Measurements from ENCODE around the gene SH3RF3. TPM values are rescaled to one million over a fixed set of nuclear protein-coding genes. Genes with fewer than 3 reads are reported as not detected.

The SH3RF3 gene
- total RNA-seq, 2 experiments from 2014 or later = 1.9 to 2.3 TPM

DNA sequence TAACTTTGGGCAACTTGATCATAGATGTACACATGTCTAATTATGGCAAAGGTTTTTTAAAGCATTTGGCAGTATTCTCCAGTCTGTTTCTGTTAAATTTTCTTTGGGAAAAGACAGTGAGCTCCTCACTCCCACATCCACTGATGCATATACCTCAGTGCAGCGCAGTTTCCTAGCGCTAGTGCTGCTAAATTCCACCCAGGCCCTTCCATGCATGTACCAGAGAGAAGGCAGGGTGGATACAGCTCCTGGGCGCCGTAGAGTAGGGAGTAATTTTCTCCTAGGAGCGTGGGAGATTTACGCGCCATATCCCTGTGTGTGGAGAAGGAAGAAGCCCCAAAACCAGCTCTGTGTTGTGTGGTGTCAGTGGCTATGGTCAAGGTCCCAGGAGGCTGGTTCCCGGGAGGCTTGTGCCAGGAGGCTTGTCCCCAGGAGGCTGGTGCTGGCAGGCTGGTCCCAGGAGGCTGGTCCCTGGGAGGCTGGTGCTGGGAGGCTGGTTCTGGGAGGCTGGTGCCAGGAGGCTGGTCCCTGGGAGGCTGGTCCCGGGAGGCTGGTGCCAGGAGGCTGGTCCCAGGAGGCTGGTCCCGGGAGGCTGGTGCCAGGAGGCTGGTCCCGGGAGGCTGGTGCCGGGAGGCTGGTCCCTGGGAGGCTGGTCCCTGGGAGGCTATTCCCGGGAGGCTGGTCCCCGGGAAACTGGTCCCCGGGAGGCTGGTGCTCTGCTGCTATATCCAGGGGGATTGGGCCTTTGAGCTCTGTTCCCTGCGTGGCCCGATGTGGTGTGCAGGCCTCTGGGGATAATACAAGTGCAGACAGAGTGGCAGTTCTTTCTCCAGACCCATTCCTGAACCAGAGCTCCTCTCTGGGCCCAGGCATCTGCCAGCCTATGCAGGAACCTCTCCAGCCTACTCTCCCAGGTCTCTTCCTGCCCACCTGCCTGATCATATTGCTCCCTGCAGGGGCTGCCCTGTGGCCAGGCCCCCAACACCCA is 323.6 kb downstream of the SH3RF3 start:
- TF ChIP-seq, protein P1, sequence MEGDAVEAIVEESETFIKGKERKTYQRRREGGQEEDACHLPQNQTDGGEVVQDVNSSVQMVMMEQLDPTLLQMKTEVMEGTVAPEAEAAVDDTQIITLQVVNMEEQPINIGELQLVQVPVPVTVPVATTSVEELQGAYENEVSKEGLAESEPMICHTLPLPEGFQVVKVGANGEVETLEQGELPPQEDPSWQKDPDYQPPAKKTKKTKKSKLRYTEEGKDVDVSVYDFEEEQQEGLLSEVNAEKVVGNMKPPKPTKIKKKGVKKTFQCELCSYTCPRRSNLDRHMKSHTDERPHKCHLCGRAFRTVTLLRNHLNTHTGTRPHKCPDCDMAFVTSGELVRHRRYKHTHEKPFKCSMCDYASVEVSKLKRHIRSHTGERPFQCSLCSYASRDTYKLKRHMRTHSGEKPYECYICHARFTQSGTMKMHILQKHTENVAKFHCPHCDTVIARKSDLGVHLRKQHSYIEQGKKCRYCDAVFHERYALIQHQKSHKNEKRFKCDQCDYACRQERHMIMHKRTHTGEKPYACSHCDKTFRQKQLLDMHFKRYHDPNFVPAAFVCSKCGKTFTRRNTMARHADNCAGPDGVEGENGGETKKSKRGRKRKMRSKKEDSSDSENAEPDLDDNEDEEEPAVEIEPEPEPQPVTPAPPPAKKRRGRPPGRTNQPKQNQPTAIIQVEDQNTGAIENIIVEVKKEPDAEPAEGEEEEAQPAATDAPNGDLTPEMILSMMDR (IDR thresholded peaks at IDR 0.05) = no peak
- no peaks in the 10 kb centered on the region for H3K27me3 Mint-ChIP-seq
- peaks cover 8% of the 10 kb centered on the region for H3K4me1 Mint-ChIP-seq (ENCODE audit: low read depth)
- DNase-seq = no peak
- H3K36me3 Mint-ChIP-seq (ENCODE audit: low read depth) = no peaks in the 10 kb centered on the region
- intact Hi-C loops (cut with micrococcal nuclease) = no loop called here
- ATAC-seq = no peak
- POLR2A ChIA-PET = no interaction called here
- H3K9me3 Mint-ChIP-seq = no peaks in the 10 kb centered on the region
- no peak overlapping the region for H3K4me3 Mint-ChIP-seq
- no peak overlapping the region for H3K27ac Mint-ChIP-seq
- CTCF ChIA-PET = no interaction called here

DNA sequence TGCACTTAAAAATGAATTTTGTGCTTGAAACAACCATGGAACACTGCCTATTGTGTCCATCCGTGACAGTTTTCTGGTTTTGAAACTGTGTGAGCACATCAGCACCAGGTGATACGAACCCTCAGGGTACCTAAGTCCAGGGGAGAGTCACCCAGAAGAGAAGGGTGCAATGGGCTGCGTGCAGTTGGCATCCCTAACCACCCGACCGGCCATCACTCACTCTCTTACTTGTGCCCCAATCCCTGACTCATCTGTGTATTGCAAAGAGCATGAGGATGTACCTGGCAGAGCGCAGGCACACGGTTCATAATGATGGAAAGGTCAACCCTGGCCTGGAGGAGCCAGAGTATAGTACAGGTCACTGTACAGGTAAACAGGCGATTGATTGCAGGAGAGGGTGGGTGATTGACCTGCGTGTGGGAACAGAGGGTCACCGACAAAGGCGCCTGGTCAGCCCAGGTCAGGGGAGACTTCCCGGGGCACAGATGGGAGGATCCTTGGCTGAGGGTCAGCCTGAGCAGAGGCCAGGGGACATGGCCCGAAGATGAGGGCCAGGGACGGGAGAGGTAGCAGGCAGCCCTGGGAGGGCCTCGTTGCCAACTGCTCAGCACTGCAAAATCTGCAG is 324.5 kb downstream of the SH3RF3 start:
- ATAC-seq (no peak), DNase-seq (no peak)
- ChIA-PET CTCF (no interaction called here), POLR2A (no interaction called here)
- intact Hi-C loops (cut with micrococcal nuclease) = no loop called here
- TF ChIP-seq, protein P1 (IDR thresholded peaks at IDR 0.05) = no peak
- Mint-ChIP-seq H3K27ac (no peak overlapping the region), H3K36me3 (ENCODE audit: low read depth) (no peaks in the 10 kb centered on the region), H3K9me3 (no peaks in the 10 kb centered on the region), H3K4me1 (ENCODE audit: low read depth) (peaks cover 8% of the 10 kb centered on the region), H3K4me3 (no peak overlapping the region), H3K27me3 (no peaks in the 10 kb centered on the region)

DNA sequence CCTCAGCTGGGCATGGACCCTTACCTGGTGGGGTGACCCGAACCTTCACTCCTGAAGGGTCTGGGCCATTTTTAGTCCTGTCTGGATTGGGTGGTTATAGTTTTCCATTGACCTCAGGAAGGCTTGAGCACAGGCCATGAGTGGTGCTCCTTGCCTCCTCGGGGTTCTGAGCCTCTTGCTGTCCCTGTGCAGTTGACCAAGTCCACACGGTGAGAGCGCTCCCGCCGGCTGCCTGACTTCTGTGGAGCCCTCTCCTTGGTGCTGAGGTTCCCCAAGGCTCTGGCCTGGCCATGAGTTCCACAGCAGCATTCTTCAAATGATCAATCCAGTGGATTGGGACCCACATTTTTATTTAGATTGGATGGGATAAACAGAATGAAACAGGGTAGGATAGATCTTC is 325.3 kb downstream of the SH3RF3 start:
- intact Hi-C loops (cut with micrococcal nuclease) = no loop called here
- DNase-seq (no peak), ATAC-seq (no peak)
- Mint-ChIP-seq H3K36me3 (ENCODE audit: low read depth) (no peaks in the 10 kb centered on the region), H3K9me3 (no peaks in the 10 kb centered on the region), H3K27me3 (no peaks in the 10 kb centered on the region), H3K27ac (no peak overlapping the region), H3K4me1 (ENCODE audit: low read depth) (peaks cover 8% of the 10 kb centered on the region), H3K4me3 (no peak overlapping the region)
- POLR2A ChIA-PET = no interaction called here
- TF ChIP-seq, protein P1 (IDR thresholded peaks at IDR 0.05) = no peak
- CTCF ChIA-PET = no interaction called here

DNA sequence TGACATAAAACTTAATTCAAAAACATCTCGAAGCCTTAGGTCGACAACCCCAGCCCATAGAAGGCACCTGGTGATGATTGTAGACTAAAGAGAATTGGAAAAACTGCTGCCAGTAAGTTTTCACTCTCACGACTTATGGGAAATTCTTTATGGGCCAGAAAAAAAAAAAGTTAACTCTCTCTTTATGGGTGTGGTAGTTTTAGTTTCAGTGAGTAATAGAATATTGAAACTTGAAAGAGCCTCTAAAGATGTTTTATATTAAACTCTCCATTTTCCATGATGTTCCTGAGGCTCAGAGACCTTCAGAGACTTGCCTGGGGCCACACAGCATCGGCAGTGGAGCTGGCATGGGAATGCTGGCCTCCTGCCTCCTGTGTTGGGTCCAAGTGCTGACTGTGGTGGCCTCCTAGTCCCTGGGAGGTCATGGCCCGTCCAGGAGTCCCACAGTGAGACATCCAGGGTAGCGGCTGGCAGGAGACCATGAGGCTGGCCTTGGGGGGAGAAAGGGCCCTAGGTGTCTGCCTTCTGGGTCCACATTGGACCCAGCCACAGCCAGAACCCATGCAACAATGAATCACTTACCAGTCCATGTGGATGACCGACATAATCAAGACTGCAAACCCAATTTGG is 325.9 kb downstream of the SH3RF3 start:
- H3K27me3 Mint-ChIP-seq = no peaks in the 10 kb centered on the region
- H3K9me3 Mint-ChIP-seq = no peaks in the 10 kb centered on the region
- ATAC-seq = no peak
- H3K27ac Mint-ChIP-seq = no peak overlapping the region
- no peak for DNase-seq
- H3K36me3 Mint-ChIP-seq (ENCODE audit: low read depth) = no peaks in the 10 kb centered on the region
- H3K4me1 Mint-ChIP-seq (ENCODE audit: low read depth) = peaks cover 8% of the 10 kb centered on the region
- POLR2A ChIA-PET = no interaction called here
- intact Hi-C loops (cut with micrococcal nuclease) = no loop called here
- CTCF ChIA-PET = no interaction called here
- no peak overlapping the region for H3K4me3 Mint-ChIP-seq
- TF ChIP-seq, protein P1 (IDR thresholded peaks at IDR 0.05) = no peak

Measured in activated CD8-positive, alpha-beta T cell treated with anti-CD3 and anti-CD28 coated beads for 36 hours (primary cell).